ENCODE data around the gene ACER3.

- no peak for TF ChIP-seq EP300 (conservative IDR thresholded peaks at IDR 0.05; ENCODE audit: poor library complexity, severe bottlenecking)
- TF ChIP-seq, protein P1, sequence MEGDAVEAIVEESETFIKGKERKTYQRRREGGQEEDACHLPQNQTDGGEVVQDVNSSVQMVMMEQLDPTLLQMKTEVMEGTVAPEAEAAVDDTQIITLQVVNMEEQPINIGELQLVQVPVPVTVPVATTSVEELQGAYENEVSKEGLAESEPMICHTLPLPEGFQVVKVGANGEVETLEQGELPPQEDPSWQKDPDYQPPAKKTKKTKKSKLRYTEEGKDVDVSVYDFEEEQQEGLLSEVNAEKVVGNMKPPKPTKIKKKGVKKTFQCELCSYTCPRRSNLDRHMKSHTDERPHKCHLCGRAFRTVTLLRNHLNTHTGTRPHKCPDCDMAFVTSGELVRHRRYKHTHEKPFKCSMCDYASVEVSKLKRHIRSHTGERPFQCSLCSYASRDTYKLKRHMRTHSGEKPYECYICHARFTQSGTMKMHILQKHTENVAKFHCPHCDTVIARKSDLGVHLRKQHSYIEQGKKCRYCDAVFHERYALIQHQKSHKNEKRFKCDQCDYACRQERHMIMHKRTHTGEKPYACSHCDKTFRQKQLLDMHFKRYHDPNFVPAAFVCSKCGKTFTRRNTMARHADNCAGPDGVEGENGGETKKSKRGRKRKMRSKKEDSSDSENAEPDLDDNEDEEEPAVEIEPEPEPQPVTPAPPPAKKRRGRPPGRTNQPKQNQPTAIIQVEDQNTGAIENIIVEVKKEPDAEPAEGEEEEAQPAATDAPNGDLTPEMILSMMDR (IDR thresholded peaks at IDR 0.05; ENCODE audit: poor library complexity, severe bottlenecking) = no peak
Observed at GRCh38 chr11:76955459-76956114, 94.9 kb downstream of the ACER3 start.
